K562 (cell line): Measurements from ENCODE around the gene SEC61A2. TPM values are rescaled to one million over a fixed set of nuclear protein-coding genes. Genes with fewer than 3 reads are reported as not detected.
A peak's percentile ranks its signal among the peaks of the same experiment; 100 is the strongest.

Experiments
- ATAC-seq: fragments of 200-7000 bp; cut with Tn5 transposase; 3 replicates; pipeline ENCODE4 v1.9.1; 2020; ENCODE audit warnings: moderate library complexity
- BruUV-seq: library from RNA; stranded (reverse); fragments of 400-500 nt; replicated peaks from 2 replicates; lab custom pipeline; 2021; lab: Mats Ljungman, UMichigan
- CTCF ChIA-PET: fragments of 300-600 bp; formaldehyde crosslinking; extraction: SDS; loops from one replicate; lab custom pipeline; 2021; ENCODE audit warnings: low intra/inter-chr PET ratio; lab: Yijun Ruan, JAX
- POLR2A ChIA-PET: fragments of 300-600, 350-650 bp; sonication (Branson Sonifier 250); formaldehyde crosslinking; extraction: SDS; loops from one replicate; lab custom pipeline; 2021; ENCODE audit warnings: antibody characterized with exemption, inconsistent platforms; lab: Yijun Ruan, JAX
- DNase-seq, 4 experiments: peaks; one replicate each; pipeline versions ENCODE4 v3.0.0 to v3.0.0-alpha.2; 2011 to 2018; ENCODE audit warnings: low spot score in 3 of 4, mixed read lengths in 3 of 4; ENCODE audit errors: extremely low read depth in 1 of 4
- FAIRE-seq: peaks from 2 replicates; lab custom pipeline; 2011; peaks lifted over from hg19 to GRCh38; lab: Jason Lieb, UNC
- H2AFZ ChIP-seq: 2 replicates; pipeline ENCODE4 v1.6.0; 2011; ENCODE audit warnings: low read depth, low read length, control low read depth, inconsistent platforms
- H3K27ac ChIP-seq: fragments of 200-600 bp; 3 replicates; pipeline ENCODE4 v1.8.0; 2011; ENCODE audit warnings: low read depth, mild to moderate bottlenecking, control low read depth, inconsistent platforms, low read length, moderate library complexity, mixed read lengths; ENCODE audit errors: extremely low read depth
- H3K27me3 ChIP-seq, 2 experiments: fragments of 300-600 bp in 1 of 2; 2 replicates in 1 of 2; 3 replicates in 1 of 2; pipeline versions ENCODE4 v1.6.0 to v1.8.0; 2011; ENCODE audit warnings: inconsistent platforms in 2 of 2, low read length in 2 of 2, mild to moderate bottlenecking in 1 of 2, mixed read lengths in 1 of 2, moderate library complexity in 1 of 2; ENCODE audit not compliant: control insufficient read depth in 2 of 2, insufficient read depth in 2 of 2
- H3K36me3 ChIP-seq: fragments of 300-600 bp; 3 replicates; pipeline ENCODE4 v1.8.0; 2011; ENCODE audit warnings: mild to moderate bottlenecking, low read length, inconsistent platforms; ENCODE audit not compliant: control insufficient read depth, insufficient read depth
- H3K4me1 ChIP-seq, 2 experiments: fragments of 200-600 bp in 1 of 2; replicated peaks in 1 of 2; 2 replicates in 1 of 2; 3 replicates in 1 of 2; pipeline versions ENCODE4 v1.5.1 to v1.8.0; 2011; ENCODE audit warnings: inconsistent platforms in 2 of 2, low read length in 2 of 2, mild to moderate bottlenecking in 1 of 2, mixed read lengths in 1 of 2, moderate library complexity in 1 of 2; ENCODE audit not compliant: control insufficient read depth in 2 of 2, insufficient read depth in 2 of 2
- H3K4me2 ChIP-seq: 2 replicates; pipeline ENCODE4 v1.6.1; 2011; ENCODE audit warnings: low read length, control low read depth, inconsistent platforms, mixed read lengths; ENCODE audit not compliant: insufficient read depth
- H3K4me3 ChIP-seq: fragments of 200-600 bp; sonication (generic), shearing (Covaris generic); 2 replicates; pipeline ENCODE4 v1.5.1; 2016; ENCODE audit warnings: control low read depth, inconsistent platforms
- H3K79me2 ChIP-seq: fragments of 200-600 bp; 3 replicates; pipeline ENCODE4 v1.8.0; 2011; ENCODE audit warnings: low read length, inconsistent platforms; ENCODE audit not compliant: control insufficient read depth, insufficient read depth
- H3K9ac ChIP-seq, 2 experiments: 2 replicates each; pipeline versions ENCODE4 v1.6.0 to v1.6.1; 2011; ENCODE audit warnings: low read depth in 2 of 2, low read length in 2 of 2, control low read depth in 1 of 2, inconsistent platforms in 1 of 2, mild to moderate bottlenecking in 1 of 2, mixed read lengths in 1 of 2; ENCODE audit not compliant: insufficient read depth in 1 of 2
- H3K9me1 ChIP-seq: one replicate; pipeline ENCODE4 v1.6.0; 2011; ENCODE audit warnings: inconsistent platforms, mild to moderate bottlenecking, low read length, moderate library complexity; ENCODE audit not compliant: control insufficient read depth, insufficient read depth
- H3K9me3 ChIP-seq: replicated peaks from 2 replicates; pipeline ENCODE4 v1.5.1; 2011; ENCODE audit warnings: low read depth, low read length, inconsistent platforms; ENCODE audit not compliant: control insufficient read depth, insufficient read depth
- H4K20me1 ChIP-seq: replicated peaks from 2 replicates; pipeline ENCODE4 v1.6.1; 2011; ENCODE audit warnings: low read length, inconsistent platforms, mixed read lengths; ENCODE audit not compliant: control insufficient read depth, insufficient read depth
- ARID1B ChIP-seq: fragments of 450-650 bp; IDR thresholded peaks from 2 replicates; pipeline ENCODE4 v1.6.1; 2016; ENCODE audit warnings: antibody characterized with exemption, mild to moderate bottlenecking, inconsistent platforms
- REST ChIP-seq, 2 experiments: fragments of 450-650 bp; formaldehyde crosslinking in 1 of 2; IDR thresholded peaks; 2 replicates each; pipeline versions ENCODE4 v1.4.0 to v1.6.1; 2014 to 2020; ENCODE audit warnings: mild to moderate bottlenecking in 2 of 2, borderline replicate concordance in 1 of 2, low read depth in 1 of 2
- WGBS: fragments of 100-300 bp; shearing (Covaris generic); methylation state at CpG from one replicate; pipeline ENCODE4 v1.1.6; 2016; ENCODE audit warnings: low coverage, mixed read lengths; ENCODE audit not compliant: insufficient coverage; ENCODE audit errors: missing lambda C conversion rate; 5-methylcytosine and 5-hydroxymethylcytosine counted together
- in situ Hi-C: fragments of 300-500 bp; cut with MboI; formaldehyde crosslinking; loops from 4 replicates; pipeline ENCODE4 v1.15.0; 2018; ENCODE audit warnings: inconsistent platforms, mixed read lengths
- intact Hi-C: fragments of 100-400 bp; cut with micrococcal nuclease; formaldehyde crosslinking; loops from 2 replicates; pipeline ENCODE4 v1.14.2; 2022
- polyA plus RNA-seq, 8 experiments: library from polyadenylated mRNA; depleted of rRNA in 4 of 8; stranded (reverse) in 5 of 8; unstranded in 3 of 8; fragments of >200 nt; fragmentation: Nextera tagmentation in 2 of 8; fragmentation: Illumina TruSeq in 1 of 8; extraction: Ambion mirVana in 2 of 8; extraction: Trizol in 1 of 8; gene quantifications; 2 replicates each; pipeline versions ENCODE4 v1.2.1 to v1.2.3, GENCODE V29; 2011 to 2014; ENCODE audit warnings: inconsistent platforms in 1 of 8, missing spikeins in 1 of 8
- total RNA-seq, 7 experiments: library from RNA; depleted of rRNA in 6 of 7; stranded (reverse); fragments of >200 nt in 6 of 7; fragmentation: Illumina TruSeq in 2 of 7; extraction: Trizol in 2 of 7; gene quantifications; 2 replicates each; pipeline versions ENCODE4 v1.2.1 to v1.2.3, GENCODE V29; 2011 to 2021; ENCODE audit warnings: low replicate concordance in 1 of 7
- TF ChIP-seq, protein P1 (sequence below): sonication (generic); formaldehyde crosslinking; IDR thresholded peaks from 2 replicates; pipeline ENCODE4 v1.4.0; 2020; ENCODE audit warnings: mild to moderate bottlenecking, missing genetic modification reagents

SEC61A2 gene
- total and polyA plus RNA-seq, 9 of the 15 experiments (the other 6 are each of a cell fraction or from before 2014, with no cell fraction given): 1.2 to 9.7 (median 3.9) TPM

- TF ChIP-seq, protein P1, sequence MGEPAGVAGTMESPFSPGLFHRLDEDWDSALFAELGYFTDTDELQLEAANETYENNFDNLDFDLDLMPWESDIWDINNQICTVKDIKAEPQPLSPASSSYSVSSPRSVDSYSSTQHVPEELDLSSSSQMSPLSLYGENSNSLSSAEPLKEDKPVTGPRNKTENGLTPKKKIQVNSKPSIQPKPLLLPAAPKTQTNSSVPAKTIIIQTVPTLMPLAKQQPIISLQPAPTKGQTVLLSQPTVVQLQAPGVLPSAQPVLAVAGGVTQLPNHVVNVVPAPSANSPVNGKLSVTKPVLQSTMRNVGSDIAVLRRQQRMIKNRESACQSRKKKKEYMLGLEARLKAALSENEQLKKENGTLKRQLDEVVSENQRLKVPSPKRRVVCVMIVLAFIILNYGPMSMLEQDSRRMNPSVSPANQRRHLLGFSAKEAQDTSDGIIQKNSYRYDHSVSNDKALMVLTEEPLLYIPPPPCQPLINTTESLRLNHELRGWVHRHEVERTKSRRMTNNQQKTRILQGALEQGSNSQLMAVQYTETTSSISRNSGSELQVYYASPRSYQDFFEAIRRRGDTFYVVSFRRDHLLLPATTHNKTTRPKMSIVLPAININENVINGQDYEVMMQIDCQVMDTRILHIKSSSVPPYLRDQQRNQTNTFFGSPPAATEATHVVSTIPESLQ: no peak
Measured at GRCh38 chr10:12150163-12150562, 20.7 kb downstream of the SEC61A2 start (continued).

GRCh38 chr10:12154516-12154915 is 25.0 kb downstream of the SEC61A2 start:
- no peak for DNase-seq
- CTCF ChIA-PET: no interaction called here
- no peak overlapping the region for H2AFZ ChIP-seq
- no peaks in the 10 kb centered on the region for H3K27me3 ChIP-seq
- WGBS: 49% methylated on average over 6 of the region's 6 CpGs
- H3K9me3 ChIP-seq: no peaks in the 10 kb centered on the region; the same call in 1 of the 2 replicates
- H3K9ac ChIP-seq: no peak overlapping the region
- no peak overlapping the region for H3K4me2 ChIP-seq
- no peak for TF ChIP-seq ARID1B
- TF ChIP-seq REST (IDR thresholded peaks at IDR 0.05; ENCODE audit: borderline replicate concordance): peak; percentile 32
- no peak for TF ChIP-seq REST (CRISPR knock-in tag; IDR thresholded peaks at IDR 0.05; ENCODE audit: low read depth)
- TF ChIP-seq, all 486 proteins: peak for 1
- Histone ChIP-seq H3K27ac (no peak overlapping the region), H3K9me1 (no peaks in the 10 kb centered on the region), H3K4me1 (no peaks in the 10 kb centered on the region), H3K36me3 (peaks cover 8% of the 10 kb centered on the region; the same call in 2 of the 3 replicates), H3K4me3 (no peak overlapping the region), H3K79me2 (no peaks in the 10 kb centered on the region), H4K20me1 (no peaks in the 10 kb centered on the region)
- ATAC-seq (no peak), FAIRE-seq (no peak)
- no TSS peak for BruUV-seq
- in situ Hi-C loops (no loop called here), intact Hi-C loops (no loop called here)
- POLR2A ChIA-PET: no interaction called here
